B cell (primary cell): ENCODE measurements around the gene LDHB. TPM values are rescaled to one million over a fixed set of nuclear protein-coding genes. Genes with fewer than 3 reads are reported as not detected.

Experiments used
- ATAC-seq: fragments of 200-7000 bp; cut with Tn5 transposase; one replicate; pipeline ENCODE4 v1.10.0; 2021; ENCODE audit warnings: low read depth, mild to moderate bottlenecking, moderate number of reproducible peaks, moderate library complexity
- CTCF ChIA-PET: fragments of 350-600 bp; sonication (Branson Sonifier 250); formaldehyde crosslinking; loops from one replicate; lab custom pipeline; 2021; ENCODE audit warnings: antibody characterized with exemption, inconsistent platforms; lab: Charles Lee
- POLR2A ChIA-PET: fragments of 350-600 bp; sonication (Branson Sonifier 250); formaldehyde crosslinking; loops from one replicate; lab custom pipeline; 2021; ENCODE audit warnings: antibody characterized with exemption; lab: Charles Lee
- DNase-seq: peaks from one replicate; pipeline ENCODE4 v3.0.0; 2013
- H2AFZ ChIP-seq: 2 replicates; pipeline ENCODE4 v1.6.1; 2012; ENCODE audit warnings: mild to moderate bottlenecking, low read depth, low read length; ENCODE audit not compliant: insufficient read depth, poor library complexity, severe bottlenecking
- H3K27ac ChIP-seq, 2 donors: 1 replicate in 1 of 2; 2 replicates in 1 of 2; pipeline ENCODE4 v1.5.1; 2012 to 2013; ENCODE audit warnings: low read length in 2 of 2, mild to moderate bottlenecking in 2 of 2, moderate library complexity in 1 of 2
- H3K27me3 ChIP-seq, 4 experiments: fragments of 200-600 bp in 1 of 4; sonication (generic) in 1 of 4; replicated peaks in 1 of 4; 1 replicate in 2 of 4; 2 replicates in 2 of 4; pipeline versions ENCODE4 v1.6.1 to v1.7.0; 2013 to 2016; ENCODE audit warnings: low read length in 3 of 4, mild to moderate bottlenecking in 2 of 4, mixed read lengths in 1 of 4, moderate library complexity in 1 of 4; ENCODE audit not compliant: insufficient read depth in 4 of 4, control insufficient read depth in 3 of 4; ENCODE audit errors: control extremely low read depth in 1 of 4
- H3K36me3 ChIP-seq, 2 experiments: replicated peaks in 1 of 2; 1 replicate in 1 of 2; 2 replicates in 1 of 2; pipeline versions ENCODE4 v1.6.1 to v1.7.1; 2013; ENCODE audit warnings: low read length in 1 of 2; ENCODE audit not compliant: insufficient read depth in 2 of 2, control insufficient read depth in 1 of 2; ENCODE audit errors: control extremely low read depth in 1 of 2, extremely low read depth in 1 of 2
- H3K4me1 ChIP-seq, 2 donors: fragments of 200-600 bp in 1 of 2; sonication (generic) in 1 of 2; 1 replicate in 1 of 2; 2 replicates in 1 of 2; pipeline versions ENCODE4 v1.5.1 to v1.6.1; 2013 to 2017; ENCODE audit warnings: low read length in 2 of 2; ENCODE audit not compliant: control insufficient read depth in 2 of 2, insufficient read depth in 2 of 2
- H3K4me2 ChIP-seq: replicated peaks from 2 replicates; pipeline ENCODE3; 2012; ENCODE audit warnings: mild to moderate bottlenecking, low read depth, low read length; ENCODE audit not compliant: poor library complexity, severe bottlenecking
- H3K4me3 ChIP-seq, 5 experiments: fragments of 200-600 bp in 1 of 5; sonication (generic) in 1 of 5; 1 replicate in 3 of 5; 2 replicates in 2 of 5; pipeline versions ENCODE4 v1.5.1 to v1.7.0; 2011 to 2016; ENCODE audit warnings: low read length in 4 of 5, mild to moderate bottlenecking in 4 of 5, low read depth in 2 of 5, control low read depth in 1 of 5, moderate library complexity in 1 of 5; ENCODE audit not compliant: insufficient read depth in 1 of 5; ENCODE audit errors: control extremely low read depth in 1 of 5, extremely low read depth in 1 of 5
- H3K79me2 ChIP-seq: fragments of 200-600 bp; sonication (generic); one replicate; pipeline ENCODE4 v1.6.0; 2016; ENCODE audit warnings: low read length; ENCODE audit not compliant: control insufficient read depth, insufficient read depth
- H3K9ac ChIP-seq: fragments of 200-600 bp; sonication (generic); 2 replicates; pipeline ENCODE4 v1.6.1; 2017; ENCODE audit warnings: mild to moderate bottlenecking, low read length, moderate library complexity
- H3K9me3 ChIP-seq, 3 donors: one replicate each; pipeline versions ENCODE4 v1.6.1 to v1.7.1; 2013; ENCODE audit warnings: low read length in 2 of 3; ENCODE audit not compliant: control insufficient read depth in 2 of 3, insufficient read depth in 1 of 3; ENCODE audit errors: control extremely low read depth in 1 of 3
- H4K20me1 ChIP-seq: 2 replicates; pipeline ENCODE4 v1.6.0; 2012; ENCODE audit warnings: mild to moderate bottlenecking, low read length; ENCODE audit not compliant: insufficient read depth, control insufficient read depth, poor library complexity, severe bottlenecking
- H3K27ac Mint-ChIP-seq: one replicate; pipeline ENCODE4 v1.8.0; 2021; ENCODE audit warnings: mixed read lengths
- H3K27me3 Mint-ChIP-seq: one replicate; pipeline ENCODE4 v1.8.0; 2021; ENCODE audit warnings: mixed read lengths
- H3K4me1 Mint-ChIP-seq: one replicate; pipeline ENCODE4 v1.8.0; 2021; ENCODE audit warnings: mixed read lengths
- H3K4me3 Mint-ChIP-seq: one replicate; pipeline ENCODE4 v1.8.0; 2021; ENCODE audit warnings: mixed read lengths
- H3K9me3 Mint-ChIP-seq: one replicate; pipeline ENCODE4 v1.8.0; 2022; ENCODE audit warnings: mixed read lengths; ENCODE audit not compliant: insufficient read depth
- EZH2 ChIP-seq: IDR thresholded peaks from 2 replicates; pipeline ENCODE4 v1.6.1; 2012; ENCODE audit warnings: borderline replicate concordance, low read depth, mild to moderate bottlenecking, moderate library complexity, low read length; ENCODE audit not compliant: insufficient read depth, poor library complexity, severe bottlenecking
- WGBS: methylation state at CpG from one replicate; pipeline ENCODE4 v1.1.5; 2013; ENCODE audit warnings: missing lambda C conversion rate; ENCODE audit not compliant: insufficient coverage; 5-methylcytosine and 5-hydroxymethylcytosine counted together
- intact Hi-C: fragments of 100-400 bp; cut with micrococcal nuclease; formaldehyde crosslinking; loops from one replicate; pipeline ENCODE4 v1.10.0; 2022
- polyA plus RNA-seq: library from polyadenylated mRNA; depleted of rRNA; stranded (reverse); fragments of >200 nt; gene quantifications from 2 replicates; pipeline ENCODE4 v1.2.3, GENCODE V29; 2012
- total RNA-seq, 2 donors: library from RNA; stranded (reverse); fragments of 120-200 nt in 1 of 2; gene quantifications; 1 replicate in 1 of 2; 2 replicates in 1 of 2; pipeline versions ENCODE4 v1.2.3 to v1.2.4, GENCODE V29; 2013 to 2022
- TF ChIP-seq, protein P1 (sequence below): fragments of 200-600 bp; IDR thresholded peaks from one replicate; pipeline ENCODE4 v1.8.0; 2022; ENCODE audit warnings: antibody characterized with exemption, mild to moderate bottlenecking

The LDHB gene
- total and polyA plus RNA-seq, 2 donors (not counting 1 experiment from before 2014, with no cell fraction given), result 63.2 to 161 TPM

DNA sequence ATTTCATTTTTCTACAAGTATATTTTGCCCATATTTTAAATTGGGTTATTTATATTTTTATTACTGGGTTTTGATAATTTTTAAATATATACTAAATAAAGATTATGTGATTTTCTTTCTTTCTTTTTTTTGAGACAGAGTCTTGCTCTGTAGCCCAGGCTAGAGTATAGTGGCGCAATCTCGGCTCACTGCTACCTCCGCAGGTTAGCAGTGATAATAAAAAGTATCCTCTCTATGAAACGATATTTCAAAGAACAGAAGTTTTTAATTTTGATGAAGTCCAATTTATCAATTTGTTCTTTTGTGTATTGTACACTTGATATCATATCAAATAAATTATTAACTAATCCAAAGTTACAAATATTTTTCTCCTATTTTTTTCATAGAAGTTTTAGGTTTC is 47.2 kb upstream of the LDHB start:
- ChIA-PET CTCF (no interaction called here), POLR2A (no interaction called here)
- no peaks in the 10 kb centered on the region for H3K79me2 ChIP-seq
- intact Hi-C loops, result no loop called here
- Mint-ChIP-seq H3K27me3 (peaks cover 9% of the 10 kb centered on the region), H3K4me3 (no peak overlapping the region), H3K27ac (no peak overlapping the region), H3K4me1 (no peaks in the 10 kb centered on the region), H3K9me3 (no peaks in the 10 kb centered on the region)
- no peaks in the 10 kb centered on the region for H3K36me3 ChIP-seq
- no peak overlapping the region for H3K9ac ChIP-seq
- ATAC-seq (no peak), DNase-seq (no peak)
- no peak overlapping the region for H2AFZ ChIP-seq
- H3K4me3 ChIP-seq, result no peak overlapping the region
- TF ChIP-seq, protein P1, sequence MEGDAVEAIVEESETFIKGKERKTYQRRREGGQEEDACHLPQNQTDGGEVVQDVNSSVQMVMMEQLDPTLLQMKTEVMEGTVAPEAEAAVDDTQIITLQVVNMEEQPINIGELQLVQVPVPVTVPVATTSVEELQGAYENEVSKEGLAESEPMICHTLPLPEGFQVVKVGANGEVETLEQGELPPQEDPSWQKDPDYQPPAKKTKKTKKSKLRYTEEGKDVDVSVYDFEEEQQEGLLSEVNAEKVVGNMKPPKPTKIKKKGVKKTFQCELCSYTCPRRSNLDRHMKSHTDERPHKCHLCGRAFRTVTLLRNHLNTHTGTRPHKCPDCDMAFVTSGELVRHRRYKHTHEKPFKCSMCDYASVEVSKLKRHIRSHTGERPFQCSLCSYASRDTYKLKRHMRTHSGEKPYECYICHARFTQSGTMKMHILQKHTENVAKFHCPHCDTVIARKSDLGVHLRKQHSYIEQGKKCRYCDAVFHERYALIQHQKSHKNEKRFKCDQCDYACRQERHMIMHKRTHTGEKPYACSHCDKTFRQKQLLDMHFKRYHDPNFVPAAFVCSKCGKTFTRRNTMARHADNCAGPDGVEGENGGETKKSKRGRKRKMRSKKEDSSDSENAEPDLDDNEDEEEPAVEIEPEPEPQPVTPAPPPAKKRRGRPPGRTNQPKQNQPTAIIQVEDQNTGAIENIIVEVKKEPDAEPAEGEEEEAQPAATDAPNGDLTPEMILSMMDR, result no peak
- no peak for TF ChIP-seq EZH2
- WGBS, result no CpG with 5 or more reads among the region's 4 CpGs
- no peaks in the 10 kb centered on the region for H3K27me3 ChIP-seq
- H3K9me3 ChIP-seq, result no peaks in the 10 kb centered on the region
- H4K20me1 ChIP-seq, result no peaks in the 10 kb centered on the region
- H3K4me1 ChIP-seq, result no peaks in the 10 kb centered on the region
- H3K4me2 ChIP-seq, result no peak overlapping the region
- H3K27ac ChIP-seq, result no peak overlapping the region

DNA sequence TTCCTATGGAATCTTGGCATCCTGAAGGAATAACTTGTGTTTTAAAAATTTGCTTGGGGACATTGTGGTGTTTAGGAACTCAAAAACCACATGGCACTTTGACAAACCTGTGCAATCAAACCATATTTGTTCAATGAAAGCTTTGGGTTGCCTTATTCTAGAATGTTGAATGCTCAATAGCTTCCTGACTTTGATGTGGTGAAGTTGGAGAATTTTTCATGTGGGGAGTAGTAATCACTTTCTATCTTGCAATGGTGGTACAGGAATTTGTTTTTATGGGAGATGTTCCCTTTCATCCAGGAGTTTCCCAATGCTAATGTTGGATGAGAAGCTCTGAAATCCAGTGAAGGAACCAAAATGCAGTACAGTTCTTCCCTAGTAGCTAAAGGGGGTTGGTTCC is 42.2 kb upstream of the LDHB start:
- no peaks in the 10 kb centered on the region for H3K9me3 ChIP-seq
- H3K27ac ChIP-seq, result no peak overlapping the region
- H4K20me1 ChIP-seq, result no peaks in the 10 kb centered on the region
- Mint-ChIP-seq H3K27me3 (no peaks in the 10 kb centered on the region), H3K9me3 (no peaks in the 10 kb centered on the region), H3K4me3 (no peak overlapping the region), H3K4me1 (no peaks in the 10 kb centered on the region), H3K27ac (no peak overlapping the region)
- no peak overlapping the region for H2AFZ ChIP-seq
- H3K36me3 ChIP-seq, result no peaks in the 10 kb centered on the region
- no peak for DNase-seq
- POLR2A ChIA-PET, result no interaction called here
- no peaks in the 10 kb centered on the region for H3K27me3 ChIP-seq
- no peak overlapping the region for H3K4me3 ChIP-seq
- CTCF ChIA-PET, result interaction anchor here (0.5 to 3.1 kb wide), 6 partner anchors 9 to 781 kb away, joined by 3 to 24 read pairs (median 4); no protein-coding TSS in a partner anchor
- H3K4me1 ChIP-seq, result no peaks in the 10 kb centered on the region
- no peak overlapping the region for H3K4me2 ChIP-seq
- intact Hi-C loops, result loop anchor here (5.0 to 10.0 kb wide), 2 partner anchors 315 to 762 kb away; no protein-coding TSS in a partner anchor
- H3K9ac ChIP-seq, result no peak overlapping the region
- no peak for TF ChIP-seq EZH2
- TF ChIP-seq, protein P1, result no peak
- no peaks in the 10 kb centered on the region for H3K79me2 ChIP-seq
- no peak for ATAC-seq
